Activated naive CD4-positive, alpha-beta T cell (primary cell): ENCODE measurements around the gene ZDHHC5.
"Not testable (repeated sequence)": the region's sequence is repeated elsewhere in the genome, so short reads cannot be mapped to it uniquely, and the experiment has no call there.

ENCODE experiments used
- DNase-seq, 4 experiments: peaks; one replicate each; lab custom pipeline; 2025; lab: John Stamatoyannopoulos, UW

ZDHHC5 gene

GRCh38 chr11:57667117-57667735, 688 bp upstream of the ZDHHC5 start:
- DNase-seq, result peak; percentile 73 to 85 (median 79)

GRCh38 chr11:57668434-57668782, 494 bp downstream of the ZDHHC5 start:
- DNase-seq, result peak in 3 of 4 experiments; percentile 40 to 51 (median 42)

- no peak for DNase-seq
Observed at GRCh38 chr11:57674251-57674650, 6.3 kb downstream of the ZDHHC5 start.

- DNase-seq, result no peak
Observed at GRCh38 chr11:57675176-57675941, 7.4 kb downstream of the ZDHHC5 start.

- no peak for DNase-seq
Observed at GRCh38 chr11:57679396-57679795, 11.5 kb downstream of the ZDHHC5 start.

GRCh38 chr11:57680552-57680874, 12.6 kb downstream of the ZDHHC5 start:
- DNase-seq, result no peak

GRCh38 chr11:57681168-57681567, 13.3 kb downstream of the ZDHHC5 start:
- no peak for DNase-seq

- not testable (repeated sequence) for DNase-seq
Observed at GRCh38 chr11:57690474-57690873, 22.6 kb downstream of the ZDHHC5 start.

GRCh38 chr11:57698843-57699365, 31.0 kb downstream of the ZDHHC5 start:
- DNase-seq, result no peak

- DNase-seq, result no peak
Observed at GRCh38 chr11:57699813-57700212, 31.9 kb downstream of the ZDHHC5 start.

- no peak for DNase-seq
Observed at GRCh38 chr11:57700425-57700824, 32.5 kb downstream of the ZDHHC5 start.

- no peak for DNase-seq
Observed at GRCh38 chr11:57703341-57703740, 35.4 kb downstream of the ZDHHC5 start.

- no peak for DNase-seq
Observed at GRCh38 chr11:57704932-57705331, 37.0 kb downstream of the ZDHHC5 start.

GRCh38 chr11:57705432-57705831, 37.5 kb downstream of the ZDHHC5 start:
- DNase-seq, result not testable (repeated sequence)

GRCh38 chr11:57709802-57710367, 42.0 kb downstream of the ZDHHC5 start:
- no peak for DNase-seq

- DNase-seq, result peak; percentile 43 to 67 (median 62)
Observed at GRCh38 chr11:57711414-57712255, 43.7 kb downstream of the ZDHHC5 start, which contains the start of gene MED19. MED19 (minus strand) TSS chr11:57712215; CDS start chr11:57712179, 36 bp downstream.

GRCh38 chr11:57712256-57713150, 44.6 kb downstream of the ZDHHC5 start, which contains the start of gene TMX2:
TMX2 (plus strand) TSS chr11:57712593; CDS start chr11:57712619, 26 bp downstream.
- peak; percentile 62 to 80 (median 70) for DNase-seq

- no peak for DNase-seq
Observed at GRCh38 chr11:57713835-57714234, 45.9 kb downstream of the ZDHHC5 start.

- DNase-seq, result not testable (repeated sequence)
Observed at GRCh38 chr11:57716726-57717125, 48.8 kb downstream of the ZDHHC5 start.

- no peak for DNase-seq
Observed at GRCh38 chr11:57727185-57727584, 59.3 kb downstream of the ZDHHC5 start.

- DNase-seq, result no peak
Observed at GRCh38 chr11:57728829-57729228, 60.9 kb downstream of the ZDHHC5 start.
